ENCODE results near the gene RNF223. TPM values are rescaled to one million over a fixed set of nuclear protein-coding genes. Genes with fewer than 3 reads are reported as not detected.
"Not testable (repeated sequence)": the region's sequence is repeated elsewhere in the genome, so short reads cannot be mapped to it uniquely, and the experiment has no call there.

The RNF223 gene
- total and polyA plus RNA-seq, 12 donors = not detected

GRCh38 chr1:1066403-1067283, 7.5 kb downstream of the RNF223 start:
- no peak for ATAC-seq

GRCh38 chr1:1065940-1066304, 8.2 kb downstream of the RNF223 start:
- H3K36me3 ChIP-seq, H3K9me3 ChIP-seq, H3K4me3 ChIP-seq, H3K27ac ChIP-seq, DNase-seq, ATAC-seq: not testable (repeated sequence)
- 66 to 67% methylated on average over 11 of the region's 11 CpGs for WGBS, 2 donors
- intact Hi-C loops (cut with DNase I) = loop anchor here in 4 of 10 donors (5.0 to 10.0 kb wide), 4 partner anchors 34 to 189 kb away; partner anchors contain the start of genes ISG15 (in 1 of the 4) and PERM1 (in 1 of the 4)
- Histone ChIP-seq H3K4me1 (peaks cover 7 to 37% (median 28%) of the 10 kb centered on the region in 9 donors), H3K27me3 (peaks cover 26 to 92% (median 72%) of the 10 kb centered on the region in 7 donors)

More at GRCh38 chr1:1066403-1067283, 7.5 kb downstream of the RNF223 start:
- TF ChIP-seq CTCF (IDR thresholded peaks at IDR 0.05) = no peak
- intact Hi-C loops (cut with DNase I) = loop anchor here in 4 of 10 donors (5.0 to 10.0 kb wide), 4 partner anchors 34 to 189 kb away; partner anchors contain the start of genes ISG15 (in 1 of the 4) and PERM1 (in 1 of the 4)
- Histone ChIP-seq H3K4me1 (peaks cover 7 to 37% (median 28%) of the 10 kb centered on the region in 9 donors), H3K27ac (no peak overlapping the region), H3K27me3 (peaks cover 26 to 85% (median 67%) of the 10 kb centered on the region in 7 donors), H3K9me3 (no peaks in the 10 kb centered on the region), H3K36me3 (no peaks in the 10 kb centered on the region), H3K4me3 (no peak overlapping the region)
- no peak for DNase-seq
- 67 to 68% methylated on average over 27 of the region's 27 CpGs for WGBS, 2 donors

DNA sequence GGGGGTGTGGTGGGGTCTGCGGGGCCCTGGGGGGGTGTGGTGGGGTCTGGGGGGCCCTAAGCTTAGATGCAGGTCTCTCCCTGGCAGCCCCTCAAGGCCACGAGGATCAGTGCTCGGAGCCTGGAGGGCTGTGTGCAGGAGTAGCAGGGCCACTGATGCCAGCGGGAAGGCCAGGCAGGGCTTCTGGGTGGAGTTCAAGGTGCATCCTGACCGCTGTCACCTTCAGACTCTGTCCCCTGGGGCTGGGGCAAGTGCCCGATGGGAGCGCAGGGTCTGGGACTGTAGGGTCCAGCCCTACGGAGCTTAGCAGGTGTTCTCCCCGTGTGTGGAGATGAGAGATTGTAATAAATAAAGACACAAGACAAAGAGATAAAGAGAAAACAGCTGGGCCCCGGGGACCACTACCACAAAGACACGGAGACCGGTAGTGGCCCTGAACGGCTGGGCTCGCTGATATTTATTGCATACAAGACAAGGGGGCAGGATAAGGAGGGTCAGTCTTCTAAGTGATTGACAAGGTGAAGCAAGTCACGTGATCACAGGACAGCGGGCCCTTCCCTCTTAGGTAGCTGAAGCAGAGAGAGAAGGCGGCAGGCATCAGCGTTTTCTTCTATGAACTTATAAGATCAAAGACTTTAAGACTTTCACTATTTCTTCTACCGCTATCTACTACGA, 8.7 kb downstream of the RNF223 start:
- H3K9me3 ChIP-seq = no peaks in the 10 kb centered on the region
- H3K27ac ChIP-seq = no peak overlapping the region
- H3K36me3 ChIP-seq = no peaks in the 10 kb centered on the region
- ATAC-seq = no peak
- peaks cover 29 to 94% (median 74%) of the 10 kb centered on the region in 7 donors for H3K27me3 ChIP-seq
- intact Hi-C loops (cut with DNase I) = loop anchor here in 4 of 10 donors (5.0 to 10.0 kb wide), 4 partner anchors 33 to 188 kb away; partner anchors contain the start of genes ISG15 (in 1 of the 4) and PERM1 (in 1 of the 4)
- DNase-seq = no peak
- peaks cover 7 to 37% (median 28%) of the 10 kb centered on the region in 9 donors for H3K4me1 ChIP-seq
- H3K4me3 ChIP-seq = no peak overlapping the region
- TF ChIP-seq CTCF (IDR thresholded peaks at IDR 0.05) = no peak
- WGBS, 2 donors = 66 to 69% methylated on average over 19 to 20 of the region's 20 CpGs

DNA sequence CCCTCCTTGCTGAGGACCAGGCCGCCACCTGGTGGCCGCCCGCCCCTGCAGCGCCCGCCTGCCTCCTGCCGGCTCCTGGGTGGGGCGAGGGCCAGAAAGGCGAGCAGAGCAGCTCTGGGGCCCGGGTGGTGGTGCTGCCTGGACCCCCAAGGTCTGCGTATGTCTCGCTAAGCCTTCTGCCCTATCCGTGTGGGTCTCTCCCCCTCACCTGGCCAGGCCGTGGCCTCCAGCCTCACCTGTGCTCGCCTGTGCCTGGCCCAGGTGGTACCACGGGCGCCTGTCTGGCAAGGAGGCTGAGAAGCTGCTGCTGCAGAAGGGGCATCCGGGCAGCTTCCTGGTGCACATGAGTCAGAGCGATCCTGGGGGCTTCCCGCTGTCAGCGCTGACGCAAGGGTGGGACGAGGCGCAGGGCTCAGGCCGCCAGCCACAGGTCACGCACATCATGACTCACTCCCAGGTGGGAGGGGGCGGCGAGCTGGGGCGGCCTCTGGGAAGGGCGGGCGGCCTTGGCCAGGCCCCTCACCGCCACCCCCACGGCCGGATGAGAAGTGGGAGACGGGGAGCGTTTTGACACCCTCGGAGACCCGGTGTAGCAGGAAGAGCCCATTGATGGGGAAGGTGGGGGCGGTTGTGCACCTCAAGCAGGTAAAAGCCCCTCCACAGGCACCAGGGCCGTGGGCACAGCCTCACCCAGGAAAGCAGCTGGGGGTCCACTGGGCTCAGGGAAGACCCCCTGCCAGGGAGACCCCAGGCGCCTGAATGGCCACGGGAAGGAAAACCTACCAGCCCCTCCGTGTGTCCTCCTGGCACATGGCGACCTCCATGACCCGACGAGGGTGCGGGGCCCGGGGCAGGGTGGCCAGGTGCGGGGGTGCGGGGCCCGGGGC, 9.9 kb downstream of the RNF223 start:
- H3K36me3 ChIP-seq = no peaks in the 10 kb centered on the region
- intact Hi-C loops (cut with DNase I) = loop anchor here in 9 of 10 donors (1.0 to 10.0 kb wide), 7 partner anchors 31 to 82 kb away; partner anchors contain the start of genes PERM1 (in 4 of the 9) and ISG15 (in 1 of the 9)
- H3K9me3 ChIP-seq = no peaks in the 10 kb centered on the region
- H3K4me3 ChIP-seq = no peak overlapping the region
- H3K27me3 ChIP-seq = peaks cover 33 to 94% (median 75%) of the 10 kb centered on the region in 7 donors
- H3K4me1 ChIP-seq = peaks cover 11 to 43% (median 28%) of the 10 kb centered on the region in 9 donors
- no peak overlapping the region for H3K27ac ChIP-seq
- TF ChIP-seq CTCF (IDR thresholded peaks at IDR 0.05) = peak; percentile 75 to 95 (median 92)
- DNase-seq = peak; percentile 35 to 70
- WGBS, 2 donors = 15 to 21% methylated on average over 43 to 50 of the region's 50 CpGs
- ATAC-seq = peak; percentile 48 to 86 (median 70)

Measured in heart right ventricle (tissue), 16 donors.